GM13977 (cell line): Measurements from ENCODE around the gene DOK7.
A peak's percentile ranks its signal among the peaks of the same experiment; 100 is the strongest.

ENCODE experiments used
- DNase-seq: peaks from one replicate; pipeline ENCODE4 v3.0.0; 2012; ENCODE audit warnings: low spot score
- CTCF ChIP-seq: IDR thresholded peaks from 2 replicates; pipeline ENCODE4 v1.5.1; 2012; ENCODE audit warnings: mild to moderate bottlenecking, control low read depth; ENCODE audit not compliant: insufficient read depth; ENCODE audit errors: extremely low read depth, missing control alignments
- in situ Hi-C: fragments of 300-500 bp; cut with MboI; formaldehyde crosslinking; loops from one replicate; pipeline ENCODE4 v1.12.0; 2022; ENCODE audit warnings: low sequenced_read_pairs, low pct_unique_long_range_greater_than_20kb, mixed read lengths, inconsistent platforms; ENCODE audit not compliant: unreplicated experiment

The DOK7 gene

GRCh38 chr4:3529363-3529762 lies 66.3 kb downstream of the DOK7 start:
- no peak for DNase-seq
- in situ Hi-C loops: no loop called here
- TF ChIP-seq CTCF: no peak

- no peak for TF ChIP-seq CTCF
- in situ Hi-C loops: no loop called here
Observed at GRCh38 chr4:3530051-3530450, 66.9 kb downstream of the DOK7 start.

GRCh38 chr4:3530663-3531254 lies 67.7 kb downstream of the DOK7 start:
- in situ Hi-C loops: no loop called here
- TF ChIP-seq CTCF: no peak
- no peak for DNase-seq

More at GRCh38 chr4:3530051-3530450, 66.9 kb downstream of the DOK7 start:
- DNase-seq: no peak

GRCh38 chr4:3531318-3531878 lies 68.3 kb downstream of the DOK7 start:
- in situ Hi-C loops: no loop called here
- no peak for DNase-seq
- TF ChIP-seq CTCF: no peak

- peak; percentile 100 for DNase-seq
- in situ Hi-C loops: no loop called here
- TF ChIP-seq CTCF: no peak
Observed at GRCh38 chr4:3531879-3532750, 69.0 kb downstream of the DOK7 start, which contains the start of gene LRPAP1. Gene LRPAP1, minus strand, starts transcription at chr4:3532422. Its CDS starts 10 bp downstream, at chr4:3532412.

GRCh38 chr4:3532751-3533422 lies 69.8 kb downstream of the DOK7 start:
- no peak for TF ChIP-seq CTCF
- in situ Hi-C loops: no loop called here
- DNase-seq: no peak
